GM18505 (cell line): ENCODE data around the gene DOCK3.
A peak's percentile ranks its signal among the peaks of the same experiment; 100 is the strongest.

Experiments
- ATAC-seq: cut with Tn5 transposase; IDR thresholded peaks from one replicate; pipeline ENCODE4 v1.9.1; 2021; ENCODE audit not compliant: unreplicated experiment
- POLR2A ChIP-seq: IDR thresholded peaks from 4 replicates; pipeline ENCODE4 v1.6.1; 2011; ENCODE audit warnings: borderline replicate concordance; ENCODE audit not compliant: insufficient read depth, insufficient read length; ENCODE audit errors: extremely low read depth

The DOCK3 gene

GRCh38 chr3:51389423-51390183 is 714.9 kb downstream of the DOCK3 start:
- no peak for ATAC-seq
- no peak for TF ChIP-seq POLR2A

GRCh38 chr3:51390246-51391074 is 715.7 kb downstream of the DOCK3 start:
- no peak for TF ChIP-seq POLR2A
- ATAC-seq: no peak

GRCh38 chr3:51391075-51391565 is 716.4 kb downstream of the DOCK3 start, which contains the start of gene RBM15B:
TSS of gene RBM15B (plus strand) at chr3:51391285. CDS start at chr3:51391400, 115 bp downstream.
- peak; percentile 89 for ATAC-seq
- peak; percentile 70 for TF ChIP-seq POLR2A

- peak; percentile 14 for ATAC-seq
- no peak for TF ChIP-seq POLR2A
These were observed 717.0 kb downstream of the DOCK3 start for GRCh38 chr3:51391566-51392354.

- TF ChIP-seq POLR2A: no peak
- no peak for ATAC-seq
These were observed 717.8 kb downstream of the DOCK3 start for GRCh38 chr3:51392355-51393133.

- TF ChIP-seq POLR2A: no peak
- ATAC-seq: no peak
These were observed 718.4 kb downstream of the DOCK3 start for GRCh38 chr3:51393134-51393495.

- no peak for ATAC-seq
- no peak for TF ChIP-seq POLR2A
These were observed 718.8 kb downstream of the DOCK3 start for GRCh38 chr3:51393564-51393963.

- no peak for ATAC-seq
- no peak for TF ChIP-seq POLR2A
These were observed 719.8 kb downstream of the DOCK3 start for GRCh38 chr3:51394541-51394940.

GRCh38 chr3:51395493-51396213 is 720.9 kb downstream of the DOCK3 start:
- no peak for TF ChIP-seq POLR2A
- no peak for ATAC-seq

GRCh38 chr3:51396401-51396800 is 721.7 kb downstream of the DOCK3 start:
- peak; percentile 31 for TF ChIP-seq POLR2A
- ATAC-seq: no peak

- peak; percentile 22 for TF ChIP-seq POLR2A
- no peak for ATAC-seq
These were observed 722.7 kb downstream of the DOCK3 start for GRCh38 chr3:51397392-51397791.
